ENCODE results near the gene UBL4B.
"Not testable (repeated sequence)": the region's sequence is repeated elsewhere in the genome, so short reads cannot be mapped to it uniquely, and the experiment has no call there.

UBL4B gene, protein sequence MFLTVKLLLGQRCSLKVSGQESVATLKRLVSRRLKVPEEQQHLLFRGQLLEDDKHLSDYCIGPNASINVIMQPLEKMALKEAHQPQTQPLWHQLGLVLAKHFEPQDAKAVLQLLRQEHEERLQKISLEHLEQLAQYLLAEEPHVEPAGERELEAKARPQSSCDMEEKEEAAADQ

DNA sequence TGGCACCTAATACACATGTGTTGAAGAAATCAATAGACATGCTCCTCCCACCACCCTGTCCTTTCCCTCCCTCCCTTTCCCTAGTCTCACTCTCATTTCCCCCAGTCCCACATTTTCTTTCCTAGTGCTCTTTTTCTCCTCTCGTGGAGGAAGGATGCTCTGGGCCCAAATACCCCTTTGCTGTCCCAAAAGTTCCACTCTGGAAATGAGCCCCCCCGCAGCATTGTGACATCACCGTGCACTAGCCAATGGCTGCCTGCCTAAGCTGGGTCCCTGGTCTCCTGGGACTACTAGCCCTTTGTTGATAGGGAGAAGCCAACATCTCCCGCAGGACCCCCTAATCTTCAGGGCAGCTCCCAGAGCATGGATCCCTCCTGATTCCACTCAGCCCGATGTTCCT lies at the start of gene UBL4B:
TSS of gene UBL4B (plus strand) at position 301 of the 400 bp plus-strand sequence. CDS start at position 393, 92 bp downstream.
- DNase-seq, result no peak

DNA sequence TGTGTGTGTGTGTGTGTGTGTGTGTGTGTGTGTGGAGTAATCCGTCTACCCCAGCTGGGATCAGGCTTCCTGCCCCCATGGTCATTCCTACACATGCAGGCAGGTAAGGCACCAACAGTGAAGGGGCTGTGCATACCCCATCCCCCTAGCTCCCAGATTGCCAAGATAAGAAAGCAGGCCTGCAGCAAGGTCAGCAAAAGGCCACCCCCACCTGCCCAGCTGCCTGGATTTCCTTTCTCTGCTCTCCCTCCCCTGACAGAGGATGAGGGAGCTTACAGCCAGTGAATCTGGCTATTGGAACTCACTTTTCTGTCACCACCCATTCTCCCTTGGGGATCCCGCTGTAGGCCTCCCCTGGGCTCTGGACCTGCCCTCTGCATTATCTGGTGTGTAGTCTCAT lies 49.6 kb upstream of the UBL4B start:
- DNase-seq, result no peak

DNA sequence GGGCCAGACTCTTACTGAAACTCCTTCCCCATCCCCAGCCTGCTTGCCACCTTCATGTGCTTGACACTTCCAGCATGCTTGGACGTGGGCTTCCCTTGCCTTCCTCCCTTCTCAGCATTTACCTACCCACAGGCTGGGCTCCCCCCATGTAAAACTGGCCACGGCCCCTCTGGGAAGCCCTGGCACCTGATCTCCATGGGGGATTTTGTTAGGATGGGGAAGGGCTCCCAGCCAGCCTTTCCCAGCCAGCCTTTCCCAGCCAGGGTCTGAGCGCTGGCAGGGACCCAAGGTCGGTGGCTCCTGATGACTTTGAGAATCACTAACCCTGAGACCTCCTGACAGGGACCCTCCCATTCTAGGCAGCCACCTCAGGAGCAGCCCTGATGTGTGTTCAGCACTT lies 48.5 kb upstream of the UBL4B start:
- DNase-seq, result no peak

DNA sequence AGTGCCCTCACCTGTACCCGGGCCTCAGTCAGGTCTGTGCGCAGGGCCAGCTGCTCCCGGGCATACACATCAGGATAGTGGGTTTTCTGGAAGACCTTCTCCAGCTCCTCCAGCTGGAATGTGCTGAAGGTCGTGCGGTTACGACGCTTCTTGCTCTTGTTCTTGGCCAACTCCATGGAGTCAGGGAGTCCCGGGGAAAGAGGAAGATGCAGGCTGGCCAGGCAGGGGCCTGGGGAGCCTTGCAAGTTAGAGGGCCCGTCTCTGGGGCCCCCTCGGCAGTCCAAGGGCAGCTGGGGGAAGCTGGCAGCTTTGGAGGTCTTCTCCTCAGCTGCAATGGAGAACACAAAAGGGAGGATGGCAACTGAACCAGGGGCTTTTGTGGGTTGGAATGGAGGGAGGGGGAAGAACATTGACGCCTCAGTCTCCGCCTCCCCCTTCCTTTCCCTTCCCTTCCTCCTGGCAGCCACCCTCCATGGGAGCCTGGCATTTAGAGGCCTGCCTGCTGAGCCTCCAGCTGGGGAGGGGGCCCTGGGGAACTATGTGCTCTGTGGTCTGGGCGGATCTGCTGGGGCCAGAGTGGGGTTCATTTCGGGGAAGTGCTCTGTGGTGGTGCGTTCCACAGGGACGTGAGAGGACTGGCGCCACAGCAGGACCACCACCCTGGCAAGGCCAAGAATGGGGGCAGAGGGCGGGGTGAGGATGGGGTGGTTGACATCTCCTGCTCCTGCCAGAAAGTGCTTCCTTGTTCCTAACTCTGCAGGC lies 47.5 kb upstream of the UBL4B start:
- no peak for DNase-seq

- DNase-seq, result no peak
Observed at GRCh38 chr1:110065841-110066240, 46.4 kb upstream of the UBL4B start.

GRCh38 chr1:110067479-110067892 lies 44.8 kb upstream of the UBL4B start:
- no peak for DNase-seq

DNA sequence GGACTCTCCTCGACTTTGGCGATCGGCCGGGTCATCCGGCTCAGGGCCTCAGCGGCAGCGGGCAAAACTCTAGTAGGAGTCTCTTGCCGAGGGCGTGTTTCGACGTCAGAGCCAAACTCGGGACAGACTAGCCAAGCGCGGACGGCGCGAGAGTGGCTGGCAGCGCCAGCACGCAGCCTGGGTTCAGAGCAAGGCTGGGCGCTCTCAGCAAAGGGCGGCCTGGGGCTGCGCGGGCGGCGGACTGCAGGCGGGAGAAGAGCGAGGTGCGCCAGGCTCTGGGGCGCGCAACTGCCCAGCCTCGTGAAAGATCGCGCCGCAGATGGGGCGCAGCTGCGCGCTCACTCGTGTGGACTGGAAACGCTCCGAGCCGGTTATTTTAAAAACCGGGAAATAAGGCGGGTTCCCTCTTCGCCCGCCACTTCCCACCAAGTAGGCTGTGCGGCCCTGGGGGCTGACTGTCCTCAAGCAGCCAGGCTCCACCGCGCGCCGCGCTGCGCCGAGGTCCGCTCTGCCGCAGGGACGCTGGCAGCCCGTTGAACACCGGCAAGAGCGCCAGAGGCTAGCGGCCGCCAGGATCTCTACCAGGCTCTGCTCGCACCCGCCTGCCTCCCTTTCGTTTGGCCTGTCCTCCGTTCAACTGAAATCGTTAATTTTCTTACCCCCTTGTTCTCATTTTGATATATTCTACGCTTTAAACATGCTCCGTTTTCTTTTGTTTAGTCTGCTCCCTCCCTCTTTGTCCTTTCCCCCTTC lies 44.2 kb upstream of the UBL4B start:
- DNase-seq, result no peak

GRCh38 chr1:110068646-110069403 lies 43.4 kb upstream of the UBL4B start:
- DNase-seq, result no peak

DNA sequence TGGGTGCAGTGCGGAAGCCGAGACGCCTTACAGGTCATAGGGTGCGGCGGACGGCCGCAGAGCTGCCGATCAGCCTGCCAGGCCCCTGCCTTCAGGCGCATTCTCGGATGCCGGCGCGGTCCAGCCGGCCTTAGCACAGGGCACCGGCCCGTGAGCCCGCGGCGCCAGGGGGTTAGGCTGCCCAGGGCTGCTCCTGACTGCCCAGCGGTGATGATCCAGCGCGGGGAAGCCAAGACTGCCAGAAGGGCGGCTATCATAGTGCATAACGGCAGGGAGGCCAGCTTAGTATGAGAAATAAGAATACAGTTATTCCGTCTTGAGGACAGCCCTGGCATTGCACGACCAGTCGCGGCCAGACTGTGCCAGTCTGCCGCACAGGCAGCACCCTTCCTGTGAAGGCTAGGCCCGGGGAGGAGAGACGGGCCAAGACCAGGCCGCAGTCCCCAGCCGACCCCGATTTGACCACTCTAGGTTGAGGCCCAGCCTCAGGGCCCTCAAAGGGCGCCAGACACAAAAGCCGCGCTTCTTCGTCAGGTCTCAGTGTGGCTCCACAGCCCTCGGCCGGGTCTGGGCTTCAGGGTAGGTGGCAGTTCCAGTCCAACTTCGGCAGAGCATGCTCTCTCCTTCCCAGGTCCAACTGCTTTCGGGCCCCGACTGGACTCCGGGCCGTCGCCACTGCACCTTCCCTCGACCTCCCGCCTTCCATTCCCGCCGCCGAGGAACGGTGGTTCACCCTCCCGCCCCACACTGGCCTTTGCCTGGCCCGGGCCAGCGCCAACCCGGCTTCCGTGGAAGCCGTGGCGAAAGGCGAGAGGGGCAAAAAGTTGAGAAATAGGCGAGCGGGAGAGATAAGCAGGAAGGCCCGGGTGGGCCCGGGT lies 42.6 kb upstream of the UBL4B start:
- no peak for DNase-seq

DNA sequence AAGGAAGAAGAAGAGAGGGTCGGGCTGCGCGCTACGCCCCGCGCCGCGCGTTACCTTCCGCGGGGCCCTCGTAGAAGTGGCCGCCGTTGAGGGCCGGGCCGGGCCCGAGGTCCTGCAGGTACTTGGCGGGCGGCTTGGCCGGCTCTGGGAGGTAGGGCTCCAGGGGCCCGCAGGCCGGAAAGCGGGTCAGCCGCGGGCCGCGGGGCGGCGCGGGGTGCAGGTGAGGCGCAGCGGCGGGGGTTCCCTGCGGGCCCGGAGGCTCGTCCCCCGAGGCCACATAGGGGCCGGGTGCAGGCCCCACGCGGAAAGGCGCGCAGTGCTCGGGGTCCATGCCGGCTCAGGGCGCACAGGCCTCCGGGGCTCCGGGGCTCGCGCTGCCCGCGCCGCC lies 42.0 kb upstream of the UBL4B start:
- DNase-seq, result no peak

GRCh38 chr1:110070671-110071242 lies 41.5 kb upstream of the UBL4B start, which contains the start of gene ALX3:
Gene ALX3, minus strand, starts transcription at chr1:110070672. Its CDS starts 60 bp downstream, at chr1:110070612.
- DNase-seq, result no peak

DNA sequence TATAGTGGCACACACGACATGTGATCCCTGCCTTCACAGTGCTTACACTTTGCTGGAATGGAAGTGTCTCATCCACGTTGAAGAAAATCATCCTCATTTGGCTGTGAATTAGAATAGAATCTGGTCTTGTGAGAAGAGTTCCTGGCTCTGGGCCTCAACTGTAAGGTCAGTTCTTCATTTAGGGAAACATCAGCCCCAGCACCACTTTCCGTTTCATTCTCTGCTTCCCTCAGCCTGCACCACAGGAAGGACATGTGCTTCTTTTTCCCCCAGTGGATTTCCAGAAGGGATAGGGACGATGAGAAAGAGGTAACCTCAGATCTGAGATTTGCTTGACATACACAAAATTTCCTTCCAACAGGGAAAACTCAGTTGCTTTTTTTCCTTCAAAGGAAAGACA lies 38.1 kb upstream of the UBL4B start:
- DNase-seq, result no peak

DNA sequence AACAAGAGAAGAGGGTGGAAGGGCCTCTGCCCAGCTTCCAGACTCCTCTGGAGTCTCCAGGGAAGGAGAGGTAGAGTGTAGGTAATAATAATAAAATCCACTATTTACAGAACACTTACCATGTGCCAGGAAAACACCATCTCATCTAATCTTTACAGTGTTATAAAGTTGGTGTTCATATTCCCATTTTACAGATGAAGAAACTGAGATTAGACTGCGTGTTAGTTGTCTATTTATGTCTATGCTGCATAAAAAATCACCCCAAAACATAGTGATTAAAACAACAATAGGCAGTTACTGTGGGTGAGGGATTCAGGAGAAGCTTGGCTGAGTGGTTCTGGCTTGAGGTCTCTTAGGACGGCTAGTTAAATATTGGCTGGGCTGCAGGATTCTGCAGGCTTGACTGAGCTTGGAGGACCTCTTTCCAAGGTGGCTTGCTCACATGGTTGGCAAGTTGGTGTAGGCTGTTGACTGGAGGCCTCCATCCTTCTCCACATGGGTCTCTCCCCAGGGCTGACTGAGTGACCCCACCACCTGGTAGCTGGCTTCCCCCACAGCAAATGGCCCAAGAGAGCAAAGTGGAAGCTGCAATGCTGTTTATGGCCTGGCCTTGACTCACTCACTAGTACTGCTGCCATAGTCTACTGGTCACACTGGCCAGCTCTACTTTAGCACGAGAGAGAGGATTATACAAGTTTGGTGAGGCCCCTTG lies 35.3 kb upstream of the UBL4B start:
- DNase-seq, result no peak

DNA sequence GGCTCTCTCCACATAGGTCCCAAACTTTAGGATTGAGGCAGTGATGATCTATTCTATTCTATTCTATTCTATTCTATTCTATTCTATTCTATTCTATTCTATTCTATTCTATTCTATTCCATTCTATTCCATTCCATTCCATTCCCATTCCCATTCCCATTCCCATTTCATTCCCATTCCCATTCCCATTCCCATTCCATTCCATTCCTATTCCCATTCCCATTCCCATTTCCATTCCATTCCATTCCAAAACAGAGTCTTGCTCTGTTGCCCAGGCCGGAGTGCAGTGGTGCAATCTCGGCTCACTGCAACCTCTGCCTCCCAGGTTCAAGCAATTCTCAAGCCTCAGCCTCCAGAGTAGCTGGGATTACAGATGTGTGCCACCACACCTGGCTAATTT lies 32.2 kb upstream of the UBL4B start:
- DNase-seq, result not testable (repeated sequence)

DNA sequence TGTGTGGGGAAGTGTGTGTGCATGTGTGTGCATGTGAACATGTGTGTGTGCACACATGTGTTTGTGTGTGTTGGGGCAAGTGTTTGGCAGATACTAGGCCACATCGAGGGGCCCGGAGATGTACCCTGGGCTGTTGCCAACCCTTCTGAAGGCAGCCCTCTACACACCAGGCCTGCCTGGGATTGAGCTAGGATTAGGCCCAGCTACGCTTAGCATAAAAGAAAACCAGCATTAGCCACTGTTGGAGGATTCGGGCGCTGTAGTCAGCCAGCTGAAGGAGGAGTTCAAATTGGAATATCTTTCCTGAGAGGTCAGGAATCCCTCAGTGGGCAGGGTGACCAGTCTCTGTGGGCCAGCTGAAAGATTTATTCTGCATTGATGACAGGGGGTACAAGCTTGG lies 31.2 kb upstream of the UBL4B start:
- DNase-seq, result no peak

DNA sequence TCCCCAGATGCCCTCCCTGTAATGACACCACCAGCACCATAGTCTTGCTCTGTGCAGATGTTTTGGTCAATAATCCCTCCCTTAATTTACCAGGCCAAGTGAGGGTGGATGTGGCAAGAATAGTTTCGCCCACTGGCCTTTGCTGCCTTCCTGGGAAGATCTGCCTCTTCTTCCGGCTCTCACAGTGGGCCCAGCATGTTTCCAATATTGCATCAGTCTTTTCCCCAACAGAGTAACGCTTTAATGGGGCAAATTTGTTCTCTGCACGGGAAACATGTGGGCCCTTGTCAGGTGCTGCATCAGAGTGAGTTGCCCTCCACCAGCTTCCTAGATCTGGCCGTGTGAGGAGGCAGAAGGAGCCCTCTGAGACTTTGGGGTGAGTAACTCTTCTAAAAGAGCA lies 29.8 kb upstream of the UBL4B start:
- no peak for DNase-seq

DNA sequence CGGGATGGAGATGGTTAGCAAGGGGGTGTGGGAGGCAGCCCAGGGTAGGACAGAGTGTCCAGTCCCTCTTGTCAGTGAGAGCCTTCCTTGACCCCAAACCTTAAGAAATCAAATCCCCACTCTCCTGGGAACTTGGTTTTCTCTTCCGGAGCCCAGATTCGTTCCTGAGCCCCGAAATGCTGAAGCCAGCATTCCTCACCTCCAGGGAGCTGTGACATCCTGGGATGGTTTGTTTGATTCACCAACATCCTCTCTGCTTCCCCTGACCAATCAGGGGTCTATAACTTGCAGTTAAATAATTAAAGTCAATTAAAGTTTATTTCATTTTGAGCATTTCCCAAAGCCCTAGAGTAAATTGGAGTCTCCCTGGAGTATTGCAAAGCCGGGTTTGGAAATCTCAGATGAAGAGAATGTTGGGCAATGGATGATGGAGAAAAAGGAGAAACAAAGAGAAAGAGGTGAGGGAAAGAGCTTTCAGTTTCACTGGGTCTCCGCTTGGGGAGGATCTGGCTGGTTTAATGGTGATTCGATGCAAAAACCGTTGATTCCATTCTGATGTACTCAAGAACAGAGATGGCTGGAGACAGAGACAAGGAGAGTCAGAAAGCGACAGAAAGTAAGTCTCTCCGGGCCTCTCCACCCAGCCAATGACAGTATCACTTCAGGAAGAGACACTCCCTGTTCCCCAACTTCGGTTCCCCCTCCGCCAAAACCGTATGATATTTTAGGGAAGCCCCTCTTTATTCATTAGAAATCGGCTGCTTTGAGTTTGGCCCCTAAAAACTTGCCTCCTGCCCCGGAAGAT lies 29.0 kb upstream of the UBL4B start:
- DNase-seq, result no peak

DNA sequence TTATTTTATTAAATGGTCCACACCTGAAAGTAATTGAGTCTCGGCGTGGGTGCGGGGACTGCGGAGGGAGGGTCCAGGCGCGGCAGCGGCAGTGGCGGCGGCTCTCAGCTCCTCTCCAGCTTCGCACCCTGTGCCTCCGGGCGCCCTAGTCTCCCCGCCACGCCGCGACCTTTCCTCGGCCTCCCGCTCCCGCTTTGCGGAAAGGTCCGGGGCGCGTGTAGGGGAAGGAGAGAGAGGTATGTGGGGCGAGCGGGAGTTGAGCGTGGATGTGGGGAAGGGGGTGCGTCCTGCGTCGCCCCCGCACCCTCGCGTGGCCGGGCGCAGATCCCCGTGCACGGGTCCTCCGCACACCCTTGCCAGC lies 28.4 kb upstream of the UBL4B start:
- DNase-seq, result no peak

DNA sequence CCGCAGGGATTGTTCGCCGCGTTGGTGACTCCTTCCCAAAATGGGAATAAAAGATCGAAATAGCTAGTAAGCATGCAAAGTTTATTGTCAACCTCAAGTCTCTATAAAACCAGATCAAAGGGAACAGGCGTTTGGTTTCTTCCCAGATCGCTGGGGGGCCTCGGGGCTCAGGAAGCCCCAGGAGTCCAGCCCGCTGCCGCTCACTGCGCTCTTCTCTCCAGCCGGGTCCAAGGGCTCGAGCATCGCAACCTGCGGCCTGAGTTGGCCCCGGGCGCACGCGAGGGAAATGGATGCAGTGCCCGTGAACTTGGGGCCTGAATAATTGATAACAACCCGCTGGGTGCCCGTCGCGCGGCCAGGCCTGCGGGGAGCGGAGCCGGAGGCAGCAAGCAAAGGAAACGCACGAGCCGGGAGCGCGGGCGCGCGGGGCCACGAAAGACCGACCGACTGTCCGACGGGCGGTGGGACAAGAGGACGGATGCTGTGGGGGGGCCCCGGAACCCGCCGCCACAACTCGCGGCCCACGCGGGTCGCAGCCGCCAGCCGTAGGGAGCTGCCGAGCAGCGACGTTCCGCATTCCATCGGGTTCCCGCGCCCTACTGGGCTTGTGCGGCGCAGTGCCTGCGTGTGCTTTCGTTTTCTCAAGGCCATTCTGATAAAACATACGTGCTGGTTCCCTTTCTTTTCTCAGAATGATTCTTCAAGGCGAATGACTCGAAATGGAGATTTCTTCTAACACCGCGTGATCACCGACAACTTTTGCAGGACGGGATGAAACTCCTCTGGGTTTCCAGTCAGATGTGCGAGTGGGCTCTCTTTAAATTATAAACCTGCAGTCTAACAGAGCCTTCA lies 27.8 kb upstream of the UBL4B start:
- no peak for DNase-seq
